Testis (tissue), 2 donors: ENCODE data around the gene ABHD18.

Experiments used
- POLR2A ChIP-seq: fragments of 450-650 bp; IDR thresholded peaks from one replicate; pipeline ENCODE4 v1.6.1; 2017; ENCODE audit warnings: antibody characterized with exemption, mild to moderate bottlenecking, moderate library complexity
- TF ChIP-seq, protein P1 (sequence below), 3 experiments: fragments of 450-650 bp in 2 of 3; fragments of 200-600 bp in 1 of 3; sonication (generic) in 1 of 3; IDR thresholded peaks; one replicate each; pipeline ENCODE4 v1.5.1; 2016 to 2019; ENCODE audit warnings: antibody characterized with exemption in 3 of 3, mild to moderate bottlenecking in 2 of 3, moderate library complexity in 1 of 3

DNA sequence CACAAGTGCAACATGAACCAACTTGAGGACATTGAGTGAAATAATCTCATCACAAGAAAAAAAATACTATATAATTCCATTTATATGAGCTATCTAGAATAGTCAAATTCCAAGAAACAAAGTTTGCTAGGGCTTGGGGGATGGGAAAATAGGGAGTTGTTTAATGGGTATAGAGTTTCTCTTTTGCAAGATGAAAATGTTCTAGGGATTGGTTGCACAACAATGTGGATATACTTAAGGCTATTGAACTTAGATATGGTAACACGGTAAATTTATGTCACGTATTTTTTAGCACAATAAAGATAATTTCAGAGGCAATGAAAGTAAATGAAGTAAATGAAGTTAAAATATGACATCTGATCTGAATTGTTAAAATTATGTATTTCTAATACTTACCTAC is 8.1 kb upstream of the ABHD18 start:
- TF ChIP-seq, protein P1, sequence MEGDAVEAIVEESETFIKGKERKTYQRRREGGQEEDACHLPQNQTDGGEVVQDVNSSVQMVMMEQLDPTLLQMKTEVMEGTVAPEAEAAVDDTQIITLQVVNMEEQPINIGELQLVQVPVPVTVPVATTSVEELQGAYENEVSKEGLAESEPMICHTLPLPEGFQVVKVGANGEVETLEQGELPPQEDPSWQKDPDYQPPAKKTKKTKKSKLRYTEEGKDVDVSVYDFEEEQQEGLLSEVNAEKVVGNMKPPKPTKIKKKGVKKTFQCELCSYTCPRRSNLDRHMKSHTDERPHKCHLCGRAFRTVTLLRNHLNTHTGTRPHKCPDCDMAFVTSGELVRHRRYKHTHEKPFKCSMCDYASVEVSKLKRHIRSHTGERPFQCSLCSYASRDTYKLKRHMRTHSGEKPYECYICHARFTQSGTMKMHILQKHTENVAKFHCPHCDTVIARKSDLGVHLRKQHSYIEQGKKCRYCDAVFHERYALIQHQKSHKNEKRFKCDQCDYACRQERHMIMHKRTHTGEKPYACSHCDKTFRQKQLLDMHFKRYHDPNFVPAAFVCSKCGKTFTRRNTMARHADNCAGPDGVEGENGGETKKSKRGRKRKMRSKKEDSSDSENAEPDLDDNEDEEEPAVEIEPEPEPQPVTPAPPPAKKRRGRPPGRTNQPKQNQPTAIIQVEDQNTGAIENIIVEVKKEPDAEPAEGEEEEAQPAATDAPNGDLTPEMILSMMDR (IDR thresholded peaks at IDR 0.05) = no peak
- TF ChIP-seq POLR2A = no peak
